Immature natural killer cell (primary cell): ENCODE measurements around the gene ABRAXAS1. TPM values are rescaled to one million over a fixed set of nuclear protein-coding genes. Genes with fewer than 3 reads are reported as not detected.

Experiments used
- DNase-seq, 3 donors: peaks; one replicate each; pipeline ENCODE4 v3.0.0; 2022; ENCODE audit warnings: mixed read lengths in 1 of 3
- H3K27ac Mint-ChIP-seq, 6 donors: one replicate each; pipeline ENCODE4 v1.8.0; 2020; ENCODE audit warnings: mixed read lengths in 6 of 6, mild to moderate bottlenecking in 5 of 6, inconsistent platforms in 4 of 6, moderate library complexity in 3 of 6
- H3K27me3 Mint-ChIP-seq, 3 donors: one replicate each; pipeline ENCODE4 v1.8.0; 2020 to 2021; ENCODE audit warnings: low read depth in 3 of 3, mild to moderate bottlenecking in 3 of 3, mixed read lengths in 3 of 3, moderate library complexity in 3 of 3, inconsistent platforms in 1 of 3
- H3K36me3 Mint-ChIP-seq, 3 donors: one replicate each; pipeline ENCODE4 v1.8.0; 2020; ENCODE audit warnings: mixed read lengths in 3 of 3, inconsistent platforms in 2 of 3, mild to moderate bottlenecking in 2 of 3
- H3K4me1 Mint-ChIP-seq, 2 donors: one replicate each; pipeline ENCODE4 v1.8.0; 2020; ENCODE audit warnings: inconsistent platforms in 2 of 2, mild to moderate bottlenecking in 2 of 2, mixed read lengths in 2 of 2, moderate library complexity in 1 of 2
- H3K4me3 Mint-ChIP-seq, 5 donors: one replicate each; pipeline ENCODE4 v1.8.0; 2020; ENCODE audit warnings: mild to moderate bottlenecking in 5 of 5, mixed read lengths in 5 of 5, inconsistent platforms in 3 of 5, moderate library complexity in 3 of 5
- H3K9me3 Mint-ChIP-seq, 6 donors: one replicate each; pipeline ENCODE4 v1.8.0; 2020; ENCODE audit warnings: mild to moderate bottlenecking in 6 of 6, mixed read lengths in 6 of 6, inconsistent platforms in 4 of 6, moderate library complexity in 3 of 6
- polyA plus RNA-seq, 3 donors: library from polyadenylated mRNA; unstranded; fragments of 300-500 nt; fragmentation: Illumina TruSeq; gene quantifications; one replicate each; pipeline ENCODE4 v1.2.3, GENCODE V29; 2021

ABRAXAS1 gene
- polyA plus RNA-seq, 3 donors from 2014 or later = 6.2 to 10.8 (median 7.4) TPM

- DNase-seq = no peak
- Mint-ChIP-seq H3K4me3 (no peak overlapping the region), H3K4me1 (no peaks in the 10 kb centered on the region), H3K36me3 (peaks cover 20 to 36% (median 34%) of the 10 kb centered on the region in 3 donors), H3K27ac (no peak overlapping the region), H3K27me3 (peaks cover 0 to 2% (median 0%) of the 10 kb centered on the region in 3 donors), H3K9me3 (no peaks in the 10 kb centered on the region)
These were observed 66.7 kb downstream of the ABRAXAS1 start for GRCh38 chr4:83418211-83418610.

GRCh38 chr4:83417566-83417965, 67.3 kb downstream of the ABRAXAS1 start:
- H3K4me3 Mint-ChIP-seq = no peak overlapping the region
- no peak overlapping the region for H3K27ac Mint-ChIP-seq
- H3K4me1 Mint-ChIP-seq = no peaks in the 10 kb centered on the region
- H3K36me3 Mint-ChIP-seq = peaks cover 24 to 40% (median 39%) of the 10 kb centered on the region in 3 donors
- DNase-seq = no peak
- peaks cover 0 to 2% (median 0%) of the 10 kb centered on the region in 3 donors for H3K27me3 Mint-ChIP-seq
- no peaks in the 10 kb centered on the region for H3K9me3 Mint-ChIP-seq

DNA sequence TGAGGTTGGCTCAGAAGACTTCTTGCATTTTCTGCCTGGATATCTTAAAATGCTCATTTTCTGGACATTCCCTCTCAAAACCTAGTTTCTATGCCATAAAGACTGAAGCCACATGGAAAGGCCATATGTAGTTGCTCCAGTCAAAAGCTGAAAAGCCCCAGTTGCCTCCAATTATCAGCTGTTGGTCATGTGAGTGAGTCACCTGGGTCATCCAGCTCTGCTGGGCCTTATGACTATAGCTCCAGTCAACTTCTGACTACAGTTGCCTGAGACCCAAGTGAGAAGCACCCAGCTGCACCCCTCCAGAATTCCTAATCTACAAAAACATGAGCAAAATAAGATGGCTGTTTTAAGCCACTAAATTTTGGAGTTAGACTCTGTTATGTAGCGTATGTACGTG, 71.2 kb downstream of the ABRAXAS1 start:
- Mint-ChIP-seq H3K27me3 (no peaks in the 10 kb centered on the region), H3K27ac (peak overlapping the region in 1 of 6 donors; percentile 40), H3K36me3 (peaks cover 28 to 54% (median 45%) of the 10 kb centered on the region in 3 donors), H3K4me3 (no peak overlapping the region), H3K4me1 (peaks cover 0 to 1% of the 10 kb centered on the region in 2 donors), H3K9me3 (no peaks in the 10 kb centered on the region)
- no peak for DNase-seq

Other genes starting within 250 kb of the ABRAXAS1 start
- gene COQ2, start 200.3 kb downstream of the ABRAXAS1 start, polyA plus RNA-seq = 1 to 10 TPM; 5.8 to 7.8 (median 7.5) TPM
- 1 to 10 TPM; 1.1 to 2.5 (median 1.3) TPM for gene HPSE, start 150.3 kb downstream of the ABRAXAS1 start, polyA plus RNA-seq
- gene HELQ, start 29.3 kb downstream of the ABRAXAS1 start, polyA plus RNA-seq = 10 to 100 TPM in 2 of 3 donors, 1 to 10 TPM in 1; 7.8 to 18.9 (median 15.4) TPM
- gene MRPS18C, start 29.0 kb downstream of the ABRAXAS1 start, polyA plus RNA-seq = 10 to 100 TPM; 44.8 to 77.0 (median 45.5) TPM
- gene GPAT3, start 51.0 kb upstream of the ABRAXAS1 start, polyA plus RNA-seq = 1 to 10 TPM in 1 of 3 donors, under 1 TPM in 1, not detected in 1; 0.56 to 2.1 TPM